Activated CD4-positive, alpha-beta T cell treated with anti-CD3 and anti-CD28 coated beads, Interleukin-2, amount 50 U/mL, for 24 hours (primary cell): ENCODE results near the gene UBR3.
A peak's percentile ranks its signal among the peaks of the same experiment; 100 is the strongest.
"Not testable (repeated sequence)": the region's sequence is repeated elsewhere in the genome, so short reads cannot be mapped to it uniquely, and the experiment has no call there.

ENCODE experiments used
- DNase-seq, 2 donors: peaks; one replicate each; pipeline ENCODE4 v3.0.0-alpha.2; 2020; ENCODE audit warnings: low read depth in 1 of 2, low spot score in 1 of 2

UBR3 gene

DNA sequence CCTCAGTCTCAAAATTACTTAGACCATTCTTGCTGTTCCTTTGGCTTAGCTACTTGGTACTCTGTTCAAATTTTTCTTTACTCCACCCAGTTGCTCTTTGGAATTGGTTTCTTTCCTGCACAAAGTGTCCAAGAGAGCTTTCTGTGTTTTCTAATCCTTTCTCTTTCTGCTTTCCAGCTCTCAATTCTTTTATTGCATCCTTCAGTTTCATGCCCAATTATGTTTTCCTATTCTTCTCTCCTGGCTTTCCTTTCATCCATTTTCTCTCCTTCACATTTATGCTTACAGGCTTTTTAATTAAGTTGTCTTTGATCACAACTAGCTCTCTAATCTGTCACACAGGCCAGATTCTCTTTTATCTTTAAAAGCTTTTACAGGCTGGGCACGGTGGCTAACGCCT, 38.2 kb downstream of the UBR3 start:
- no peak for DNase-seq

- DNase-seq, result not testable (repeated sequence)
These were observed 39.0 kb downstream of the UBR3 start for GRCh38 chr2:169866230-169866629.

DNA sequence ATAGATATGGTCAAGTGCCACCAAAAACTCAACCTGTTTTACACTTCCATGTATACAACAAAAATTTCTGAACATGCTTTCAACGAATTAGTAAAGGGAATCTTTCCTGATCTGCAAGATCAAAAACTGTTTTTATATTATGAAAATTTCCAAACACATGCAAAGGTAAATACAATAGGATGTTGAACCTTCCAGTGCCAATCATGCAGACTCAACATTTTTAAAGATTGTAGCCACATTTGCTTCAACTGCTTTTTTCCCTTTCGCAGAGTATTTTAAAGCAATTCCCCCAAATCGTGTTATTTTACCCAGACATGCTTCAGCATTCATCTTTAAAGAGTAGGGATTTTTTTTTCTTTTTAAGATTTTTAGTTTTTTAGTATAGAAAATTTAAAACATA, 40.3 kb downstream of the UBR3 start:
- no peak for DNase-seq

GRCh38 chr2:169868951-169869350, 41.7 kb downstream of the UBR3 start:
- no peak for DNase-seq

- not testable (repeated sequence) for DNase-seq
These were observed 44.1 kb downstream of the UBR3 start for GRCh38 chr2:169871369-169871768.

- no peak for DNase-seq
These were observed 44.7 kb downstream of the UBR3 start for GRCh38 chr2:169871994-169872393.

DNA sequence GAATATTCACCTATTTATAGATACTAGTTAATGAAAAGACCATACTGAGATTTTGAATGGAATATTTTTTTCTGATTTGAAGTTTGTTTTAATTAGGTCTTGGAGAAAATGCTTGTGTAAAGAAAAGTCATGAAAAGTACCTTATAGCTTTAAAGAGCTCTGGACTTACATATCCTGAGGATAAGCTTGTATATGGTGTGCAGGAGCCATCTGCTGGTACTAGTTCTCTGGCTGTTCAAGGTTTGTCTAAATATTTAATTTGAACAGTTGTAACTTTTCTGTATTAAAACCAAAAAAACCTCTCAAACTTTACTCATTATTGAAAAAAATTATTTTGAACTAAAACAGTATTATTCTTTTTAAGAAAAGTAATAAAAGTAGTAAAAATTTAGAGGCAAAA, 50.1 kb downstream of the UBR3 start:
- no peak for DNase-seq

DNA sequence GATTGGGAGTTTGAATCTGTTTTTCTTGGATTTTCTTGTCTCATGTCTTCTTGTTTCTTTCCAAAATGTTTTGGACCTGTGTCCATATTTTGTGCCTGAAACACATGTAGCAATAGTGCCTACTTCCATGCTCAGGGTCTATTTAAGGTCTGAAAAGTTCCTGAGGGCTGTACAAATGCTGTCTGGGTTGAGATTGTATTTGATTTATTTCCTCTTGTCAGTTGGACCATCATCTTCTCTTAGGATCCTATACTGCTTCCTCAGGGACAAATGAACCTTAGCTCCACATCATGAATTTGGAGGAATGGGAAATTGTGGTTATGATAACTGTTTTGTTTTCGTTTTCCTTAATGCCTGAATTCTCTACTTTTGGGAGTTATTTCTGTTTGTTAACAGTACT, 59.9 kb downstream of the UBR3 start:
- DNase-seq, result no peak

- DNase-seq, result no peak
These were observed 64.5 kb downstream of the UBR3 start for GRCh38 chr2:169891593-169892298.

- no peak for DNase-seq
These were observed 65.7 kb downstream of the UBR3 start for GRCh38 chr2:169892951-169893350.

GRCh38 chr2:169895294-169895985, 68.2 kb downstream of the UBR3 start:
- no peak for DNase-seq

- DNase-seq, result no peak
These were observed 70.6 kb downstream of the UBR3 start for GRCh38 chr2:169897834-169898233.

- DNase-seq, result not testable (repeated sequence)
These were observed 72.8 kb downstream of the UBR3 start for GRCh38 chr2:169900103-169900502.

DNA sequence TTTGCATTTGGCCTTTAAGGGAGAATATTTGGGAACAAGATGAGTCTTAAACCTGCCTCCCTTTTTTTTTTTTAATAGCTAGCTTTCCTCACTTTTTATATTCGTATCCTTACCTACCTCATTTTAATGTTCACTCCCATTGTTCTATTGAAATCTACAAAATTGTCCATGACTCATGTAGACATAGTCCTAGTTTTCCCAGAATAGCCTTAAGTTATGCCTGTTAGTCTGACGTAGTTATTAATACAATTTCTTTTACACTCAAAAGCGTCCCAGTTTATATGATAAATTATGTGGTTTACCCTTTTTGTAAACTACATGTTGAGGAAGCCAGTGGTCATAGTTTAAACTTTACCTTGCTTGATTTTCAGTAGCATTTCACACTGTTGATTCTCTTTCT, 73.4 kb downstream of the UBR3 start:
- no peak for DNase-seq

DNA sequence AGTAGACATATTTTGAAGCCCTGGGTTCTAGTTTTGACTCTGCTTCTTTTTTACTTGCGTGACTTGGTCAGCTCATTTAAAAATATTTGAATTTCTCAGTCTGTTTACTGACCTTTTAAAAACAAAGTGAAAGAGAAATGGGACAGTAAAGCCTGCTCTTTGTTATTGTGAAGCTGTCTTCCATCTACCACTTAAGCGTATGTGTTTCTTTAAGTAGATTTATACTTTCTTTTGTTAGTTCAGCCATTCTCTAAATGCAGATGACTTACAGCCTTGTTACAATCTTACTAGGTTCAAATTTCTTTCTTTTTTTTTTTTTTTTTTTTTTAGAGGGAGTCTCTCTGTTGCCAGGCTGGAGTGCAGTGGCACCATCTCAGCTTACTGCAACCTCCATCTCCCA, 79.5 kb downstream of the UBR3 start:
- no peak for DNase-seq

- no peak for DNase-seq
These were observed 82.1 kb downstream of the UBR3 start for GRCh38 chr2:169909376-169909775.

DNA sequence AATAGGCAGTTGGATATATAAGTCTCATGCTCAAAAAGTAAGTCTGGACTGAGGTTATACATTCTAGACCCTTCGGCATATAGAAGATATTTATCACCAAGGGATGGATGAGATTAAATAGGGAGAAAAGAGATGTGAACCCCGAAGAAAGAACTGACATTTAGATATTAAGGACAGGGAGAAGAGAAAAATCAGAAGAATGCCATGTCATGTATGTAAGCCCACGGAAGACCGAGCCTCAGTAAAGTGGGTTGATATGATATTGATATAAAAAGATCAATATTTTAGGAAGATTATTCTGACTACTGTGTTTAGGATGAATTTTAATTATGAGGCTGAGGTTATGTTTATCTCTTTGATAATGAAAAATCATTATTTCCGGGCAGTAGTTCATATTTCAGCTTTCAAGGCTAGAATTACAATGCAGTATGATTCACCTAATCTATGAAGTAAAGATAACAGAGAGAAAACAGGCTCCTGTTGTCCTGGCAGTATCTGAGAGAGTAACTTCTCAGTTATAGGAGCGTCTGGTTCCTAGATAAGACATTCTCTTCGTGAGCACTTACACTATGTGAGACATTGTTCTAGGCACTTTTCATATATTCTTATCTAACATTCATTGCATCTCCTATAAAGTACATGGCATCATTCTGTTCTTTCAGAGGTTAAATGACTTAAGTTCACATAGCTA, 83.0 kb downstream of the UBR3 start:
- no peak for DNase-seq

GRCh38 chr2:169911119-169911518, 83.9 kb downstream of the UBR3 start:
- no peak for DNase-seq

DNA sequence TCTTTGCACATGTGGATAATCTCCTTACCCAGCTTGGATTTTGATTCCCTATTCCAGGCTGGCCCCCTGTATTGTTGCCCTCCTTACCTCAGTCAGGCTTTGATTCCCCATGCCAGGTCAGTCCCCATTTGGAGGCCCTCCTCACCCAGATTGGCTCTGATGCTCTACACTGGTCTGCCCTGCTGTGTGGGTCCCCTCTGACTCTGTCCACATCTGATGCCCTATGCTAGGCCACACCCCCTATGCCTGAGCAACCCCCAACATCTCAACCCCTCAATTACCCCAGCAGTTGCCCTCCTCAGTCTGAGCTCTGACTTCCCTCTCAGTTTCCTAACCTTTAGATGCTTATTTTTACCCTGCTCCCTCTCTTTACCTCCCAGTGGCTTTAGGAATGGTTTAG, 89.4 kb downstream of the UBR3 start:
- no peak for DNase-seq

DNA sequence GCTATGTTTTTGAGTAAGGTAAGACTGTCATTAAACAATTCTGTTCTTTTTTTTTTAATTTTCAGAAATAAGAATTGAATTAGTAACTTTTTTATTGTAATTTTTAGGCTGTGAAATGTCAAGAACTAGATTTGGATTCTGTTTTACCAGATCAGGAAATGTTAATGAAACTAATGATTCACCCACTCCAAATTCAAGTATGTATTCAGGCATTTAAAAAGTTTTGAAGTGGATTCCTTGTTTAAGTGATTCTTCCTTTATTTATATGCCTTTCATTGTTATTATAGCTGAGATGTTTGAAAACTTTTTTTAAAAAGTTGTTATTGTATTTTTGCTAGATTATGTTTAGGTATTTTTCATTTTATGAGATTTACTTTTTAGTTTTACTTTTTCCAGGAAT, 96.7 kb downstream of the UBR3 start:
- no peak for DNase-seq

GRCh38 chr2:169925968-169926367, 98.7 kb downstream of the UBR3 start:
- DNase-seq, result no peak

DNA sequence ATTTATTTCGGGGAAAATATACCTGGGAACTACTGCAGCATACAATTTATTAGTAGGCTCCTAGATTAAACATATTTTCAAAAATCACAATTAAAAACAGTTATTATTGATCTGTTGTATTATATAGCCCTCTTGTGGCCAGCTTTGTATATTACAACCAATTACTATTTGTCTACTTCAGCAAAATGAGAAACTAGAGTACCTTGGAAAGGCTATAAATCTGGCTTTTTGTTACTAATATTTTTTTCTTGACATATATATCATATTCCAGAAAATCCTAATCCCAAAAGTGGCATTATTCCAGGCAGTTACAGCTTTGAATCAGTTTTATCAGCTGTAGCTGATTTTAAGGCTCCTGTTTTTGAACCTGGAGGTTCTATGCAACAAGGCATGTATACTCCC, 101.2 kb downstream of the UBR3 start:
- DNase-seq, result peak in 1 of 2 donors; percentile 11
